Measurements from ENCODE around the gene BUD23. TPM values are rescaled to one million over a fixed set of nuclear protein-coding genes. Genes with fewer than 3 reads are reported as not detected.

Gene BUD23
- total RNA-seq, 1 donor from 2014 or later = 42.4 TPM

- TF ChIP-seq CTCF (IDR thresholded peaks at IDR 0.05) = no peak
- no peaks in the 10 kb centered on the region for H3K9me3 ChIP-seq
- peaks cover 14% of the 10 kb centered on the region for H3K36me3 ChIP-seq
- no peaks in the 10 kb centered on the region for H3K27me3 ChIP-seq (ENCODE audit: low read depth)
- intact Hi-C loops (cut with DNase I) = no loop called here
- H3K27ac ChIP-seq = no peak overlapping the region
- no peak overlapping the region for H3K4me3 ChIP-seq
- no peak for ATAC-seq
- H3K4me1 ChIP-seq = peaks cover 36% of the 10 kb centered on the region
- DNase-seq = no peak
These were observed 3.7 kb upstream of the BUD23 start for GRCh38 chr7:73679709-73680108.

- Histone ChIP-seq H3K36me3 (peaks cover 14% of the 10 kb centered on the region), H3K27ac (no peak overlapping the region), H3K27me3 (ENCODE audit: low read depth) (no peaks in the 10 kb centered on the region), H3K4me3 (no peak overlapping the region), H3K9me3 (no peaks in the 10 kb centered on the region), H3K4me1 (peaks cover 37% of the 10 kb centered on the region)
- intact Hi-C loops (cut with DNase I) = no loop called here
- ATAC-seq = no peak
- DNase-seq = no peak
- TF ChIP-seq CTCF (IDR thresholded peaks at IDR 0.05) = no peak
These were observed 2.9 kb upstream of the BUD23 start for GRCh38 chr7:73680501-73680900.

- Histone ChIP-seq H3K27me3 (ENCODE audit: low read depth) (no peaks in the 10 kb centered on the region), H3K4me3 (no peak overlapping the region), H3K36me3 (peaks cover 14% of the 10 kb centered on the region), H3K4me1 (peaks cover 37% of the 10 kb centered on the region), H3K9me3 (no peaks in the 10 kb centered on the region), H3K27ac (no peak overlapping the region)
- TF ChIP-seq CTCF (IDR thresholded peaks at IDR 0.05) = no peak
- DNase-seq = no peak
- intact Hi-C loops (cut with DNase I) = no loop called here
- no peak for ATAC-seq
These were observed 2.4 kb upstream of the BUD23 start for GRCh38 chr7:73681031-73681430.

GRCh38 chr7:73682745-73683055, 697 bp upstream of the BUD23 start:
- intact Hi-C loops (cut with DNase I) = no loop called here

GRCh38 chr7:73683788-73684693, 644 bp downstream of the BUD23 start:
- Histone ChIP-seq H3K27ac (peak overlapping the region; percentile 92), H3K9me3 (no peaks in the 10 kb centered on the region), H3K27me3 (ENCODE audit: low read depth) (no peaks in the 10 kb centered on the region), H3K4me3 (peak overlapping the region; percentile 98), H3K36me3 (peaks cover 26% of the 10 kb centered on the region), H3K4me1 (peaks cover 37% of the 10 kb centered on the region)
- ATAC-seq (peak in 1 of 2 donors; percentile 11), DNase-seq (no peak)
- no peak for TF ChIP-seq CTCF (IDR thresholded peaks at IDR 0.05)
- intact Hi-C loops (cut with DNase I) = no loop called here

More at GRCh38 chr7:73682745-73683055, 697 bp upstream of the BUD23 start:
- Histone ChIP-seq H3K27me3 (ENCODE audit: low read depth) (no peaks in the 10 kb centered on the region), H3K4me1 (peaks cover 37% of the 10 kb centered on the region), H3K9me3 (no peaks in the 10 kb centered on the region), H3K36me3 (peaks cover 26% of the 10 kb centered on the region), H3K27ac (peak overlapping the region; percentile 92), H3K4me3 (peak overlapping the region; percentile 98)
- no peak for DNase-seq
- no peak for TF ChIP-seq CTCF (IDR thresholded peaks at IDR 0.05)
- peak in 1 of 2 donors; percentile 13 for ATAC-seq

Data from lower lobe of right lung (tissue), 2 donors.